SK-N-SH (cell line): ENCODE data around the gene GNG3. TPM values are rescaled to one million over a fixed set of nuclear protein-coding genes. Genes with fewer than 3 reads are reported as not detected.

Source experiments
- CTCF ChIA-PET: fragments of 300-600, 350-600 bp; formaldehyde crosslinking; extraction: SDS; loops from one replicate; lab custom pipeline; 2021; lab: Yijun Ruan, JAX
- POLR2A ChIA-PET: fragments of 350-600 bp; sonication (Branson Sonifier 250); formaldehyde crosslinking; extraction: SDS; loops from one replicate; lab custom pipeline; 2020; ENCODE audit warnings: antibody characterized with exemption, inconsistent platforms; lab: Yijun Ruan, JAX
- DNase-seq: peaks from one replicate; pipeline ENCODE4 v3.0.0; 2012
- H2AFZ ChIP-seq: fragments of 200-600 bp; sonication (generic); 2 replicates; pipeline ENCODE4 v1.8.1; 2016; ENCODE audit warnings: antibody characterized with exemption, mild to moderate bottlenecking, low read depth
- H3F3A ChIP-seq: fragments of 200-600 bp; sonication (generic); replicated peaks from 2 replicates; pipeline ENCODE3; 2016; ENCODE audit warnings: antibody characterized with exemption, mild to moderate bottlenecking; ENCODE audit not compliant: insufficient read depth
- H3K27ac ChIP-seq, 2 experiments: fragments of 200-500 bp in 1 of 2; fragments of 200-600 bp in 1 of 2; sonication (Bioruptor generic) in 1 of 2; sonication (generic), shearing (Covaris generic) in 1 of 2; 2 replicates each; pipeline versions ENCODE4 v1.5.1 to v1.6.1; 2014 to 2016; ENCODE audit warnings: low read depth in 2 of 2, inconsistent platforms in 1 of 2, low read length in 1 of 2, mild to moderate bottlenecking in 1 of 2, mixed read lengths in 1 of 2
- H3K27me3 ChIP-seq: fragments of 200-600 bp; sonication (generic), shearing (Covaris generic); 2 replicates; pipeline ENCODE4 v1.6.1; 2016; ENCODE audit warnings: mixed run types; ENCODE audit not compliant: insufficient read depth
- H3K36me3 ChIP-seq, 2 experiments: fragments of 200-500 bp in 1 of 2; fragments of 200-600 bp in 1 of 2; sonication (Bioruptor generic) in 1 of 2; sonication (generic) in 1 of 2; replicated peaks in 1 of 2; 2 replicates each; pipeline versions ENCODE3 to v1.5.1; 2014 to 2016; ENCODE audit warnings: low read length in 1 of 2, mild to moderate bottlenecking in 1 of 2; ENCODE audit not compliant: insufficient read depth in 2 of 2, control insufficient read depth in 1 of 2
- H3K4me1 ChIP-seq, 2 experiments: fragments of 200-500 bp in 1 of 2; fragments of 200-600 bp in 1 of 2; sonication (Bioruptor generic) in 1 of 2; sonication (generic), shearing (Covaris generic) in 1 of 2; 2 replicates each; pipeline versions ENCODE4 v1.5.1 to v1.6.1; 2014 to 2016; ENCODE audit warnings: low read depth in 1 of 2, low read length in 1 of 2, mixed run types in 1 of 2; ENCODE audit not compliant: insufficient read depth in 2 of 2, control insufficient read depth in 1 of 2
- H3K4me2 ChIP-seq: fragments of 200-600 bp; sonication (generic), shearing (Covaris generic); 2 replicates; pipeline ENCODE4 v1.6.1; 2017; ENCODE audit warnings: mixed run types
- H3K4me3 ChIP-seq, 2 experiments: fragments of 200-500 bp in 1 of 2; fragments of 200-600 bp in 1 of 2; sonication (Bioruptor generic) in 1 of 2; sonication (generic), shearing (Covaris generic) in 1 of 2; 2 replicates each; pipeline versions ENCODE4 v1.5.1 to v1.8.1; 2014 to 2016; ENCODE audit warnings: low read depth in 2 of 2, inconsistent platforms in 1 of 2, low read length in 1 of 2, mild to moderate bottlenecking in 1 of 2, mixed read lengths in 1 of 2, moderate library complexity in 1 of 2
- H3K79me2 ChIP-seq: fragments of 200-600 bp; sonication (generic); 2 replicates; pipeline ENCODE4 v1.8.1; 2017; ENCODE audit warnings: mild to moderate bottlenecking; ENCODE audit not compliant: insufficient read depth
- H3K9ac ChIP-seq: fragments of 200-600 bp; sonication (generic); 2 replicates; pipeline ENCODE4 v1.6.1; 2017; ENCODE audit warnings: mixed run types
- H3K9me2 ChIP-seq: fragments of 200-600 bp; sonication (generic); 2 replicates; pipeline ENCODE4 v1.6.1; 2017; ENCODE audit warnings: mixed run types
- H3K9me3 ChIP-seq: fragments of 200-600 bp; sonication (generic); 2 replicates; pipeline ENCODE4 v1.6.1; 2017; ENCODE audit warnings: mixed run types, mild to moderate bottlenecking, moderate library complexity
- H4K20me1 ChIP-seq: fragments of 200-600 bp; sonication (generic); 2 replicates; pipeline ENCODE4 v1.6.1; 2017; ENCODE audit warnings: mild to moderate bottlenecking, mixed run types; ENCODE audit not compliant: insufficient read depth
- EZH2phosphoT487 ChIP-seq: fragments of 200-600 bp; sonication (generic); IDR thresholded peaks from 2 replicates; pipeline ENCODE4 v1.6.1; 2017; ENCODE audit warnings: low read depth, mixed run types, mild to moderate bottlenecking, antibody characterized with exemption, moderate library complexity, borderline replicate concordance
- GATA2 ChIP-seq: sonication (generic); formaldehyde crosslinking; IDR thresholded peaks from 2 replicates; pipeline ENCODE4 v1.5.0; 2020; ENCODE audit warnings: mild to moderate bottlenecking, missing genetic modification reagents
- NFIC ChIP-seq: IDR thresholded peaks from 2 replicates; pipeline ENCODE4 v1.4.0; 2012; ENCODE audit warnings: borderline replicate concordance
- WGBS: methylation state at CpG from one replicate; pipeline ENCODE4 v1.1.6; 2017; ENCODE audit warnings: low lambda C conversion rate; 5-methylcytosine and 5-hydroxymethylcytosine counted together
- polyA plus RNA-seq, 3 experiments: library from polyadenylated mRNA; depleted of rRNA; stranded (reverse); fragments of >200 nt; gene quantifications; 2 replicates each; pipeline ENCODE4 v1.2.3, GENCODE V29; 2012
- small RNA-seq, 7 experiments: library from RNA; depleted of rRNA; stranded (forward); fragments of <200 nt; gene quantifications; one replicate each; pipeline ENCODE3, GENCODE V24; 2012

The GNG3 gene
- polyA plus RNA-seq, 1 of the 3 experiments (the other 2 are of a cell fraction): 0.16 TPM

- no peaks in the 10 kb centered on the region for H4K20me1 ChIP-seq
- H2AFZ ChIP-seq: no peak overlapping the region
- WGBS: 91% methylated on average over 8 of the region's 9 CpGs
- no peak overlapping the region for H3K27ac ChIP-seq
- ChIA-PET POLR2A (no interaction called here), CTCF (interaction anchor here (1.2 to 2.6 kb wide), 3 partner anchors 11 to 46 kb away, joined by 3 to 10 read pairs (median 3); partner anchors contain the start of gene TMEM179B)
- H3K4me2 ChIP-seq: no peak overlapping the region
- H3K27me3 ChIP-seq: no peaks in the 10 kb centered on the region
- no peak overlapping the region for H3K9ac ChIP-seq
- no peak overlapping the region for H3K4me3 ChIP-seq
- peaks cover 0 to 3% of the 10 kb centered on the region in 2 experiments for H3K36me3 ChIP-seq
- H3K4me1 ChIP-seq: peaks cover 14 to 16% of the 10 kb centered on the region in 2 experiments
- TF ChIP-seq GATA2 (CRISPR knock-in tag) (no peak), NFIC (no peak), EZH2phosphoT487 (no peak)
- no peaks in the 10 kb centered on the region for H3K9me2 ChIP-seq
- H3F3A ChIP-seq: peaks cover 21% of the 10 kb centered on the region
- H3K79me2 ChIP-seq: peaks cover 18% of the 10 kb centered on the region
- no peak for DNase-seq
- H3K9me3 ChIP-seq: no peaks in the 10 kb centered on the region
Observed at GRCh38 chr11:62757846-62758788, 50.6 kb downstream of the GNG3 start.

Small RNA genes within 50 kb of the gene (small RNA-seq; reads per million reads assigned to genes)
- 0 reads per million in 7 experiments for gene SNORA57

Other genes starting within 250 kb of the GNG3 start
- 57.8 and 62.3 TPM in 2 replicates for gene AHNAK, start 160.9 kb upstream of the GNG3 start, polyA plus RNA-seq (2012; rRNA removed)
- 1,853 and 2,105 TPM in 2 replicates for gene EEF1G, start 133.8 kb upstream of the GNG3 start, polyA plus RNA-seq (2012; rRNA removed)
- gene TUT1, start 116.2 kb upstream of the GNG3 start, polyA plus RNA-seq (2012; rRNA removed): 27.3 and 30.0 TPM in 2 replicates
- 18.4 and 20.6 TPM in 2 replicates for gene MTA2, start 105.8 kb upstream of the GNG3 start, polyA plus RNA-seq (2012; rRNA removed)
- gene EML3, start 94.9 kb upstream of the GNG3 start, polyA plus RNA-seq (2012; rRNA removed): 43.0 and 47.8 TPM in 2 replicates
- 7.3 and 7.9 TPM in 2 replicates for gene ROM1, start 94.4 kb upstream of the GNG3 start, polyA plus RNA-seq (2012; rRNA removed)
- 104 and 116 TPM in 2 replicates for gene B3GAT3, start 85.7 kb upstream of the GNG3 start, polyA plus RNA-seq (2012; rRNA removed)
- gene GANAB, start 61.1 kb upstream of the GNG3 start, polyA plus RNA-seq (2012; rRNA removed): 275 and 332 TPM in 2 replicates
- 11.7 and 13.4 TPM in 2 replicates for gene INTS5, start 54.4 kb upstream of the GNG3 start, polyA plus RNA-seq (2012; rRNA removed)
- gene C11orf98, start 42.5 kb upstream of the GNG3 start, polyA plus RNA-seq (2012; rRNA removed): 90.1 and 126 TPM in 2 replicates
- gene CSKMT, start 42.4 kb upstream of the GNG3 start, polyA plus RNA-seq (2012; rRNA removed): 9.5 and 11.1 TPM in 2 replicates
- gene UQCC3, start 36.0 kb upstream of the GNG3 start, polyA plus RNA-seq (2012; rRNA removed): 22.7 and 24.8 TPM in 2 replicates
- gene LBHD1, start 35.4 kb upstream of the GNG3 start, polyA plus RNA-seq (2012; rRNA removed): 9.7 and 12.0 TPM in 2 replicates
- 202 and 256 TPM in 2 replicates for gene UBXN1, start 28.6 kb upstream of the GNG3 start, polyA plus RNA-seq (2012; rRNA removed)
- gene LRRN4CL, start 18.1 kb upstream of the GNG3 start, polyA plus RNA-seq (2012; rRNA removed): 0.08 and 0.10 TPM in 2 replicates
- gene BSCL2, start 252 bp upstream of the GNG3 start, polyA plus RNA-seq (2012; rRNA removed): 81.5 and 118 TPM in 2 replicates
- 31.0 and 33.5 TPM in 2 replicates for gene HNRNPUL2, start 19.8 kb downstream of the GNG3 start, polyA plus RNA-seq (2012; rRNA removed)
- gene TTC9C, start 20.8 kb downstream of the GNG3 start, polyA plus RNA-seq (2012; rRNA removed): 31.3 and 37.5 TPM in 2 replicates
- 2.1 and 3.3 TPM in 2 replicates for gene ZBTB3, start 46.5 kb downstream of the GNG3 start, polyA plus RNA-seq (2012; rRNA removed)
- gene POLR2G, start 53.9 kb downstream of the GNG3 start, polyA plus RNA-seq (2012; rRNA removed): 268 and 293 TPM in 2 replicates
- 33.6 and 34.4 TPM in 2 replicates for gene TAF6L, start 63.7 kb downstream of the GNG3 start, polyA plus RNA-seq (2012; rRNA removed)
- 69.6 and 73.3 TPM in 2 replicates for gene TMEM179B, start 79.7 kb downstream of the GNG3 start, polyA plus RNA-seq (2012; rRNA removed)
- gene TMEM223, start 84.3 kb downstream of the GNG3 start, polyA plus RNA-seq (2012; rRNA removed): 30.4 and 40.7 TPM in 2 replicates
- gene NXF1, start 97.8 kb downstream of the GNG3 start, polyA plus RNA-seq (2012; rRNA removed): 47.6 and 59.7 TPM in 2 replicates
- gene STX5, start 124.4 kb downstream of the GNG3 start, polyA plus RNA-seq (2012; rRNA removed): 24.2 and 27.4 TPM in 2 replicates
- gene TEX54, start 125.2 kb downstream of the GNG3 start, polyA plus RNA-seq (2012; rRNA removed): not detected in 2 replicates
- gene WDR74, start 131.9 kb downstream of the GNG3 start, polyA plus RNA-seq (2012; rRNA removed): 132 TPM in 2 replicates
- gene SLC3A2, start 173.2 kb downstream of the GNG3 start, polyA plus RNA-seq (2012; rRNA removed): 212 and 308 TPM in 2 replicates
- gene CHRM1, start 213.7 kb downstream of the GNG3 start, polyA plus RNA-seq (2012; rRNA removed): not detected in 2 replicates